Prostate gland (tissue), 2 donors: ENCODE measurements around the gene OSBPL9. TPM values are rescaled to one million over a fixed set of nuclear protein-coding genes. Genes with fewer than 3 reads are reported as not detected.
"Not testable (repeated sequence)": the region's sequence is repeated elsewhere in the genome, so short reads cannot be mapped to it uniquely, and the experiment has no call there.

ENCODE experiments used
- DNase-seq: peaks from one replicate; pipeline ENCODE4 v3.0.0-alpha.2; 2019; ENCODE audit warnings: low spot score
- H3K27ac ChIP-seq, 2 donors: fragments of 200-600 bp; sonication (generic); 2 replicates each; pipeline ENCODE4 v1.5.1; 2017 to 2019
- H3K27me3 ChIP-seq: fragments of 200-600 bp; sonication (generic); replicated peaks from 2 replicates; pipeline ENCODE4 v1.5.1; 2019; ENCODE audit not compliant: insufficient read depth
- H3K36me3 ChIP-seq, 2 donors: fragments of 200-600 bp; sonication (generic); 1 replicate in 1 of 2; 2 replicates in 1 of 2; pipeline versions ENCODE4 v1.5.1 to v1.8.1; 2017 to 2019
- H3K4me1 ChIP-seq: fragments of 200-600 bp; sonication (generic); replicated peaks from 2 replicates; pipeline ENCODE4 v1.5.1; 2019
- H3K4me3 ChIP-seq, 2 donors: fragments of 200-600 bp; sonication (generic); 2 replicates each; pipeline ENCODE4 v1.5.1; 2017 to 2019
- H3K9me3 ChIP-seq: fragments of 200-600 bp; sonication (generic); 2 replicates; pipeline ENCODE4 v1.5.1; 2017
- POLR2A ChIP-seq: fragments of 450-650 bp; IDR thresholded peaks from one replicate; pipeline ENCODE4 v1.6.1; 2016; ENCODE audit warnings: antibody characterized with exemption, mild to moderate bottlenecking
- POLR2AphosphoS5 ChIP-seq: sonication (generic); formaldehyde crosslinking; IDR thresholded peaks from one replicate; pipeline ENCODE4 v1.6.1; 2017; ENCODE audit warnings: antibody characterized with exemption
- WGBS: methylation state at CpG from one replicate; pipeline ENCODE4 v1.1.5; 2018; 5-methylcytosine and 5-hydroxymethylcytosine counted together
- intact Hi-C: fragments of 100-400 bp; cut with DNase I; formaldehyde crosslinking; loops from one replicate; pipeline ENCODE4 v1.14.2; 2022
- microRNA counts, 2 donors: library from miRNA; unstranded; fragments of <30 nt; microRNA quantifications; one replicate each; lab custom pipeline; 2016 to 2017
- microRNA-seq: library from miRNA; unstranded; fragments of <30 nt; microRNA quantifications from one replicate; pipeline ENCODE4, GENCODE V29; 2016
- small RNA-seq, 2 donors: library from RNA; depleted of rRNA; stranded (forward); fragments of <200 nt; gene quantifications; one replicate each; pipeline ENCODE3, GENCODE V24; 2016
- total RNA-seq, 2 donors: library from RNA; depleted of rRNA; stranded (reverse); fragments of >200 nt; gene quantifications; one replicate each; pipeline ENCODE4 v1.1.0, GENCODE V29; 2016
- TF ChIP-seq, protein P1 (sequence below), 4 experiments: fragments of 200-600 bp in 2 of 4; fragments of 450-650 bp in 2 of 4; sonication (generic) in 2 of 4; IDR thresholded peaks; 1 replicate in 3 of 4; 2 replicates in 1 of 4; pipeline ENCODE4 v1.5.1; 2016 to 2019; ENCODE audit warnings: antibody characterized with exemption in 4 of 4, mild to moderate bottlenecking in 2 of 4, moderate library complexity in 2 of 4

The OSBPL9 gene
- total RNA-seq, 2 donors from 2014 or later: 93.6 to 104 TPM

DNA sequence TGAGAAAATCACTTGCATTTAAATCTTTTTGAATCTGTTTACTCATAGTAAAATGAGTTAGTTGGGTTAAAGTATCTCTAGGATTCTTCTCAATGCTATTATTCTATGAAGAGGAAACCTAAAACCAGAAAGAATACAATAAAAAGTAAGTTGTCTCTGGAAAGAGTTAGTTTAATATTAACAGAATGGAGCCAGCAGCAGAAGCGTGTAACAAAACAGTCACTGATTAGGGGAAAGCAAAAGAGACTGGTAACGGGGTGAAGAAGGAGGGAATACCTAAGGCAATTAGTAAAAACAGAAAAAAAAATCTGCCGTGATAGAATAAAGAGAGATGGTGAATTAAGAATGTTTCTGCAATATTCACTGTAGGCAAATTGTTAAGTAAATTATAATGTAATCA, 201.6 kb downstream of the OSBPL9 start:
- no peak overlapping the region for H3K4me3 ChIP-seq
- H3K9me3 ChIP-seq: no peaks in the 10 kb centered on the region
- H3K4me1 ChIP-seq: no peaks in the 10 kb centered on the region
- intact Hi-C loops: no loop called here
- 72% methylated on average over 3 of the region's 3 CpGs for WGBS
- H3K36me3 ChIP-seq: peaks cover 0 to 2% of the 10 kb centered on the region in 2 donors
- no peak for TF ChIP-seq POLR2AphosphoS5
- no peaks in the 10 kb centered on the region for H3K27me3 ChIP-seq
- H3K27ac ChIP-seq: no peak overlapping the region
- no peak for DNase-seq

DNA sequence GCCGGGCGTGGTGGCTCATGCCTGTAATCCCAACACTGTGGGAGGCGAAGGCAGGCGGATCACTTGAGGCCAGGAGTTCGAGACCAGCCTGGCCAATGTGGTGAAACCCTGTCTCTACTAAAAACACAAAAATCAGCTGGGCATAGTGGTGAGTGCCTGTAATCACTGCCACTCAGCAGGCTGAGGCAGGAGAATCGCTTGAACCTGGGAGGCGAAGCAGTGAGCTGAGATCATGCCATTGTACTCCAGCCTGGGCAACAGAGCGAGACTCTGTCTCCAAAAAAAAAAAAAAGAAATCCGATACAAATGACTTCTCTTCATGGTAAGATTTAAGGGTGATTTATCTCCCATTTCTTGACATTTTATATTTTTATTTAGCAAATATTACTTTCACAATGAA, 202.1 kb downstream of the OSBPL9 start:
- 91% methylated on average over 9 of the region's 9 CpGs for WGBS

DNA sequence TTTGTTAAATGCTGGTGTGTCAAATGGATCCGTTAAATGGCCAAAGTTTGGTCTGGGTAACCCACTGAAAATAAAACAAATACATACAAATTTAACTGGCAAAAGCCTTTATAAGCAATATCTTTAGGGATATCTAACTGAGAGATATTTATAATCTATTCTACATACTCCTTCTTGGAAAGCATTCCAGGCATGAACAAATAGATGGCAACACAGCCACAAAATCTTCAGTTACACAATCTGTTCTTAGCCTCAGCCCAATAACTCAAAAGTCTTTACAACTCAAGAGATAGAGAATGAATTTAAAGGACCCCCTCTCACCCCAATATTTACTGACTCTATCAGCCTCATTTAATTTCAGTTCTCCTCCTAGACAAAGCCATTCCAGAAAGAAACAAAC, 202.9 kb downstream of the OSBPL9 start:
- H3K4me1 ChIP-seq: no peaks in the 10 kb centered on the region
- H3K9me3 ChIP-seq: no peaks in the 10 kb centered on the region
- intact Hi-C loops: no loop called here
- no peaks in the 10 kb centered on the region for H3K27me3 ChIP-seq
- DNase-seq: no peak
- TF ChIP-seq POLR2AphosphoS5 (no peak), POLR2A (no peak)
- TF ChIP-seq, protein P1, sequence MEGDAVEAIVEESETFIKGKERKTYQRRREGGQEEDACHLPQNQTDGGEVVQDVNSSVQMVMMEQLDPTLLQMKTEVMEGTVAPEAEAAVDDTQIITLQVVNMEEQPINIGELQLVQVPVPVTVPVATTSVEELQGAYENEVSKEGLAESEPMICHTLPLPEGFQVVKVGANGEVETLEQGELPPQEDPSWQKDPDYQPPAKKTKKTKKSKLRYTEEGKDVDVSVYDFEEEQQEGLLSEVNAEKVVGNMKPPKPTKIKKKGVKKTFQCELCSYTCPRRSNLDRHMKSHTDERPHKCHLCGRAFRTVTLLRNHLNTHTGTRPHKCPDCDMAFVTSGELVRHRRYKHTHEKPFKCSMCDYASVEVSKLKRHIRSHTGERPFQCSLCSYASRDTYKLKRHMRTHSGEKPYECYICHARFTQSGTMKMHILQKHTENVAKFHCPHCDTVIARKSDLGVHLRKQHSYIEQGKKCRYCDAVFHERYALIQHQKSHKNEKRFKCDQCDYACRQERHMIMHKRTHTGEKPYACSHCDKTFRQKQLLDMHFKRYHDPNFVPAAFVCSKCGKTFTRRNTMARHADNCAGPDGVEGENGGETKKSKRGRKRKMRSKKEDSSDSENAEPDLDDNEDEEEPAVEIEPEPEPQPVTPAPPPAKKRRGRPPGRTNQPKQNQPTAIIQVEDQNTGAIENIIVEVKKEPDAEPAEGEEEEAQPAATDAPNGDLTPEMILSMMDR (IDR thresholded peaks at IDR 0.05): no peak
- H3K27ac ChIP-seq: no peak overlapping the region
- no peak overlapping the region for H3K4me3 ChIP-seq
- 64% methylated on average over 1 of the region's 1 CpG for WGBS
- H3K36me3 ChIP-seq: peaks cover 0 to 3% of the 10 kb centered on the region in 2 donors

More for the DNA sequence above, 202.1 kb downstream of the OSBPL9 start:
- H3K9me3 ChIP-seq, H3K27ac ChIP-seq, H3K36me3 ChIP-seq, H3K27me3 ChIP-seq, H3K4me3 ChIP-seq, intact Hi-C loops, DNase-seq, H3K4me1 ChIP-seq: not testable (repeated sequence)

DNA sequence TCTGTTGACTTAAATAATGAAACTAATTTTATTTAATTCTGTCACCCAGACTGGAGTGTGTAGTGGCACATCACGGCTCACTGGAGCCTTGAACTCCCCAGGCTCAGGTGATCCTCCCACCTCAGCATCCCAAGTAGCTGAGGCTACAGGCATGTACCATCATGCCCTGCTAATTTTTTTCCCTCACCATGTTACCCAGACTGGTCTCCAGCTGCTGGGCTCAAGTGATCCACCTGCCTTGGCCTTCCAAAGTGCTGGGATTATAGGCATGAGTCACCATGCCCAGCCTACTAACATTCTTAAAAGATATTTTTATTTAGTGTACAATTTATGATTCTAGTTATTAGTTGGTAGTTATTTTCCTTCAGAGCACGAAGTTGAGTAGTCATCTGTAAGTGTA, 212.2 kb downstream of the OSBPL9 start:
- no peaks in the 10 kb centered on the region for H3K4me1 ChIP-seq
- no peak for DNase-seq
- 98% methylated on average over 2 of the region's 2 CpGs for WGBS
- no peaks in the 10 kb centered on the region for H3K27me3 ChIP-seq
- H3K9me3 ChIP-seq: no peaks in the 10 kb centered on the region
- H3K4me3 ChIP-seq: no peak overlapping the region
- H3K36me3 ChIP-seq: no peaks in the 10 kb centered on the region
- H3K27ac ChIP-seq: no peak overlapping the region
- no peak for TF ChIP-seq POLR2A
- TF ChIP-seq, protein P1 (IDR thresholded peaks at IDR 0.05): no peak
- intact Hi-C loops: no loop called here

DNA sequence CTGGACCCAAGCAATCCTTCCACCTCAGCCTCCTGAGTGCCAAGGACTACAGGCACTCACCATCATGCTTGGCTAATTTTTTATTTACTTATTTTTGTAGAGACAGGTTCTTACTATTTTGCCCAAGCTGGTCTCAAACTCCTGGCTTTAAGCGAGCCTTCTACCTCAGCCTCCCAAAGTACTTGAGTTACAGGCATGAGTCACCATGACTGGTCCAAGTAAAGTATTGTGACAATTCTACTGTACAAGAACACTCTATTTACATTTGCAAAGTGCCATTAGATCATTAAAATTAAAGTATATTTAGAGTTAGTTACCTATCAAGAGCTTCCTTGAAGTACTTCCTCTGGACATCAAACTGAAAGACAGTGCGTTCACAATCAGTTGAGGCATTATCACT, 216.8 kb downstream of the OSBPL9 start:
- Histone ChIP-seq H3K36me3 (no peaks in the 10 kb centered on the region), H3K4me3 (no peak overlapping the region), H3K27me3 (no peaks in the 10 kb centered on the region), H3K9me3 (no peaks in the 10 kb centered on the region), H3K27ac (no peak overlapping the region), H3K4me1 (no peaks in the 10 kb centered on the region)
- TF ChIP-seq POLR2AphosphoS5: no peak
- TF ChIP-seq, protein P1 (IDR thresholded peaks at IDR 0.05): no peak
- TF ChIP-seq POLR2A: no peak
- intact Hi-C loops: no loop called here
- 96% methylated on average over 2 of the region's 2 CpGs for WGBS
- DNase-seq: no peak

DNA sequence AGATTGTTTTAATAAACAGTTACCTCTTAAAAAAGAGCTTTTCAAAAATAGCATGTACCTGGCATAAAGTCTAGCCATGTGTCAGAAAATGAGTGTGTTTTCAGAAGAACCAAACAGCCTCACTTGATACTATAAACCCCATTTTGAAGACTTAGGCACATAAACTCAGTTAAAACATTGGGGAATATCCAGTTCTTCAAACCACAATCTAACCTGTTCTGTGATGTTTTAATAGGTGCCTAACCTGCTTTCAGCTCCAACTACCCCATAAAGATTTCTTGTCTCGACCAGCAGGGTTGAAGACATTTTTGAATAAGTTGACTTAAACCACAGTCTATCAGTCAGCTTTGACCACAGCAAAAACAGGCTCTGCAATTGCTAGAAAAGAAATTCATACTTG, 220.4 kb downstream of the OSBPL9 start:
- H3K4me1 ChIP-seq: peaks cover 8% of the 10 kb centered on the region
- TF ChIP-seq, protein P1 (IDR thresholded peaks at IDR 0.05): no peak
- peak; percentile 59 for TF ChIP-seq POLR2AphosphoS5
- H3K36me3 ChIP-seq: no peaks in the 10 kb centered on the region
- H3K4me3 ChIP-seq: no peak overlapping the region
- H3K27ac ChIP-seq: peak overlapping the region in 1 of 2 donors; percentile 34
- H3K9me3 ChIP-seq: no peaks in the 10 kb centered on the region
- intact Hi-C loops: no loop called here
- no peaks in the 10 kb centered on the region for H3K27me3 ChIP-seq
- WGBS: 33% methylated on average over 1 of the region's 1 CpG
- no peak for DNase-seq

MicroRNA genes within 50 kb of the gene (microRNA counts, 767-probe panel; counts per million panel counts)
- 431 to 2,112 counts per million in 2 donors for microRNA hsa-miR-761 (lab: Ali Mortazavi, UCI)

Small RNAs within 50 kb of the gene (microRNA-seq; reads per million reads assigned to microRNA genes)
- gene MIR761: not detected

Small RNAs within 50 kb of the gene (small RNA-seq; reads per million reads assigned to genes)
- gene AL050343.2: 0 reads per million in 2 donors
- 0 reads per million in 2 donors for gene RF00568

Other genes starting within 250 kb of the OSBPL9 start
- gene EPS15, start 97.8 kb upstream of the OSBPL9 start, total RNA-seq: 10 to 100 TPM; 62.4 to 70.4 TPM